GM13976 (cell line): ENCODE results near the gene CEACAM16.
A peak's percentile ranks its signal among the peaks of the same experiment; 100 is the strongest.

Experiments
- DNase-seq: peaks from one replicate; pipeline ENCODE4 v3.0.0; 2012; ENCODE audit warnings: low spot score
- in situ Hi-C: fragments of 300-500 bp; cut with MboI; formaldehyde crosslinking; loops from one replicate; pipeline ENCODE4 v1.12.0; 2022; ENCODE audit warnings: low sequenced_read_pairs, mixed read lengths, inconsistent platforms; ENCODE audit not compliant: unreplicated experiment
- TF ChIP-seq, protein P1 (sequence below): IDR thresholded peaks from 2 replicates; pipeline ENCODE4 v1.5.1; 2012; ENCODE audit warnings: borderline replicate concordance, mild to moderate bottlenecking; ENCODE audit not compliant: insufficient read depth; ENCODE audit errors: extremely low read depth, missing control alignments, control extremely low read depth

Gene CEACAM16

DNA sequence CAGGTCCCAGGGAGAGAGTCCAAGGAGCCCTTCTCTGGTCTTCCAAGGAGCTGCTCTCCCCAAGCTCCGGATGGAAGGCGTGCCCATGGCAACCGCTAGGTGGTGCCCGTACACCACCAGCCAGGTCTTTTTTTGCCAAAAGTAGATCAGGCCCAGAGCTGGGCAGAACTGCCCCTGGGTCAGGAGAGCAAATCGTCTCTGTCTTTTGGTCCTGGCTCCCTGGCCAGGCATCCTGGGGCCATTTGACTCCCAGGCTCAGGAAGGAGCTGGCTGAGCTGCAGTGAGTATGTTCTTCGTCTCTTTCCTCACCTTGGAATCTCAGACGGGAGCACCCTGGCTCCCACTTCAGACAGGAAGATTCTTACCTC, 25.0 kb downstream of the CEACAM16 start:
- DNase-seq, result peak; percentile 86
- TF ChIP-seq, protein P1, sequence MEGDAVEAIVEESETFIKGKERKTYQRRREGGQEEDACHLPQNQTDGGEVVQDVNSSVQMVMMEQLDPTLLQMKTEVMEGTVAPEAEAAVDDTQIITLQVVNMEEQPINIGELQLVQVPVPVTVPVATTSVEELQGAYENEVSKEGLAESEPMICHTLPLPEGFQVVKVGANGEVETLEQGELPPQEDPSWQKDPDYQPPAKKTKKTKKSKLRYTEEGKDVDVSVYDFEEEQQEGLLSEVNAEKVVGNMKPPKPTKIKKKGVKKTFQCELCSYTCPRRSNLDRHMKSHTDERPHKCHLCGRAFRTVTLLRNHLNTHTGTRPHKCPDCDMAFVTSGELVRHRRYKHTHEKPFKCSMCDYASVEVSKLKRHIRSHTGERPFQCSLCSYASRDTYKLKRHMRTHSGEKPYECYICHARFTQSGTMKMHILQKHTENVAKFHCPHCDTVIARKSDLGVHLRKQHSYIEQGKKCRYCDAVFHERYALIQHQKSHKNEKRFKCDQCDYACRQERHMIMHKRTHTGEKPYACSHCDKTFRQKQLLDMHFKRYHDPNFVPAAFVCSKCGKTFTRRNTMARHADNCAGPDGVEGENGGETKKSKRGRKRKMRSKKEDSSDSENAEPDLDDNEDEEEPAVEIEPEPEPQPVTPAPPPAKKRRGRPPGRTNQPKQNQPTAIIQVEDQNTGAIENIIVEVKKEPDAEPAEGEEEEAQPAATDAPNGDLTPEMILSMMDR, result peak; percentile 93
- in situ Hi-C loops, result no loop called here

DNA sequence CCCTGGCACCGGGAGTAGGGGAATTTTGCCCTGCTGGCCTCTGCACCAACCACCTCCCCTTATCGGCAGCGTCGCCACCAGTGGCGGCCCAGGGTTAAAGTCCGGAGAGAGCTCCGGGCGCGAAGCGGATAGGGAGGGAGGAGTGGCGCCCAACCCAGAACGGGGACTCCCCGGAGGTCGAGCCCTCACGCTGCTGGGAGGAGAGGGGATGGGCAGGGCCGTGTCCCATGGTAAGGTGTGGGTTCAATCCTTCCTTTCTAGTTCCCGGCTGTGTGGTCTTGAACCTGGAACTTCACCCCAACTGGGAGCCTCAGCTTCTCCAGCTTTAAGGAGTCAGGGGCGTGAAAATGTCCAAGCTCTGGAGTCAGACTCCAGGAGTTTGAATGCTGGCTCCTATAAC, 26.3 kb downstream of the CEACAM16 start:
- TF ChIP-seq, protein P1, result no peak
- in situ Hi-C loops, result no loop called here
- no peak for DNase-seq

DNA sequence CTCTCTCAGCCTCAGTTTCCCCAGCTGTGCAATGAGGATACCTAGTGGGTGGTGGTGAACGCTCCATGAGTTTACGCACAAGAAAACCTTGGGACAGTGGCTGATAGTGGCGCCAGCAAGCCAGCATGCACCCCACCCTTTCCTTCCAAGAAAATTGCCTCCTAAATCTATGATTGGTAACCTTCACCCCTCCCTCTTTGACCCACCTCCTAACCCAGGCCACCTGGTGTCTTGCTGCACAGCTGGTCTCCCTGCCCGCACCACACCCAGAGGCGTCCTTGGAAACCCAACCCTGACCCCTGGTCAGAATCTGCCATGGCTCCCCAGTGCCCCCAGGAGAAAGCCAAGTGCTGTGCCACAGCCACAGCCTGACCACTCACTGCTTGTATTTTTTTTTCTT, 26.7 kb downstream of the CEACAM16 start:
- no peak for DNase-seq
- TF ChIP-seq, protein P1, result no peak
- in situ Hi-C loops, result no loop called here

DNA sequence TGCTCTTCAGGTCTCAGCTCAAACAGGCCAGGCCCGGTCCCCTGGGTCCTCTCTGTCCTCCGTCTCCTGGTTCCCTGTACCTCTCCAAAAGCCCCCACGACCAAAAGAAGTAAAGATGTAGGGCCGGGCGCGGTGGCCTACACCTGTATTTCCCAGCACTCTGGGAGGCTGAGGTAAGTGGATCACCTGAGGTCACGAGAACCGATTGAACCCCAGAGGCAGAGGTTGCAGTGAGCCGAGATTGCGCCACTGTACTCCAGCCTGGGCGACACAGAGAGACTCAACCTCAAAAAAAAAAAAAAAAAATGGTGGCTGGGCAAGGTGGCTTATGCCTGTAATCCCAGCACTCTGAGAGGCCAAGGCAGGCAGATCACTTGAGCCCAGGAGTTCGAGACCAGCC, 27.5 kb downstream of the CEACAM16 start:
- no peak for DNase-seq
- TF ChIP-seq, protein P1, result no peak
- in situ Hi-C loops, result no loop called here

DNA sequence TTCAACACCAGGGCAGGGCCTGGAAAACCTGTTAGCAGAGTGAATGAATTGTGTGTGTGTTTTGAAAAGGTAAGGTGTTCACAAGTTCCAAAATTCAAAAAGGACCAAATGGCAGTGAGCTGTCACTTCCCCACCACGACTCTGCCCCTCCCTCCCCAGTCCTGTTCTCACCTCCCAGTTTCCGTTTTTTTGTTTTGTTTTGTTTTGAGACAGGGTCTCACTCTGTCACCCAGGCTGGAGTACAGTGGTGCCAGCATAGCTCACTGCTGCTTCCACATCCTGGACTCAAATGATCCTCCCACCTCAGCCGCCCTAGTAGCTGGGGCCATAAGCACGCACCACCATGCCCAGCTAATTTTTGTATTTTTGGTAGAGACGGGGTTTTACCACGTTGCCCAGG, 29.2 kb downstream of the CEACAM16 start:
- in situ Hi-C loops, result no loop called here
- TF ChIP-seq, protein P1, result no peak
- no peak for DNase-seq

DNA sequence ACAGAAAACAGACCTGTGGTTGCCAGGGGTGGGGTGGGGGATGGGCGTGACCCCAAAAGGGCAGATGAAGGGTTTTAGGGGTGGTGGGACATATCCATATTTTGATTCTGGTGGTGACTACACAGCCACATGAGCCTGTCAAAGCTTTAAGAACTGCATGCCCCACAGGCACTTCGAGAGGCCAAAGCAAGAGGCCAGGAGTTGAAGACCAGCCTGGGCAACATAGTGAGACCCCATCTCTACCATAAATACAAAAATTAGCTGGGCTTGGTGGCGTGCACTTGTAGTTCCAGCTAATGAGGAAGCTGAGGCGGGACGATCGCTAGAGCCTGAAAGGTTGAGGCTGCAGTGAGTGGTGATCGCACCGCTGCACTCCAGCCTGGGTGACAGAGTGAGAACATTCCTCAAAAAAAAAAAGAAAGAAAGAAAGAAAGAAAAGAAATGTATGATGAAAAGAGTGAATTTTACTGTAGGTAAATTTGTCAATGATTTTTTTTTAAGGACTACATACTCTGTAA, 30.6 kb downstream of the CEACAM16 start:
- no peak for DNase-seq
- in situ Hi-C loops, result no loop called here
- TF ChIP-seq, protein P1, result no peak

DNA sequence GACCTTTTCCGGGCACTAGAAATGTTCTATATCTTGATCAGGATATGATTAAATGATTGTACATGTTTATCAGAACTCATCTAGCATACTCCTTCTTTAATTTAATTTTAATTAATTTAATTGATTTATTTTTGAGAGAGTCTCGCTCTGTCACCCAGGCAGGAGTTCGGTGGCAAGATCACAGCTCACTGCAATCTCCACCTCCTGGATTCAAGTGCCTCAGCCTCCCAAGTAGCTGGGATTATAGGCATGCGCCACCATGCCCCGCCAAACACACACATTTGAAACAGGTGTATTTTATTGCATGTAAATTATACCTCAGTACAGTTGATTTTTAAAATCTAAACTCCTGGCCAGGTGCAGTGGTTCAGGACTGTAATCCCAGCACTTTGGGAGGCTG, 32.1 kb downstream of the CEACAM16 start:
- DNase-seq, result no peak
- in situ Hi-C loops, result no loop called here
- TF ChIP-seq, protein P1, result no peak
